ENCODE results near the gene CMTM5.

DNA sequence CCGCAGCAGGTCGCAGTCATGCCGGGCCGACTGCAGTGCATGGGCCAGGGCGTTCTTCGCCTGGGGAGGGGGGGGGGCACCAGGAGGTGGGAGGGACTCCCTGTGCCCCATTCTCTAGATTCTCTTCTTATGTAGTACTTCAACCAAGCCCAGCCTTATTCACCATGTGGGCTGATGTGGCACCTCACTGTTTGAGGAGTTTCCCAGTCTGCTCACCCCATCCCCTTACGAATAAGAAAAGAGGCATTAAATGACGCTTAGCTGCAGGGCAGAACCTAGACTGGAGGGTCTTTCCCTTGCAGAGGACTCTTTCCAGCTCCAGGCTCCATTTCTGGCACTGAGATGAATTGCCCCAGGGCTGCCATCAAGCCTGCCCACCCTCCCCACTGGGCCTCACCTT is 12.2 kb downstream of the CMTM5 start:
- TF ChIP-seq, protein P1, sequence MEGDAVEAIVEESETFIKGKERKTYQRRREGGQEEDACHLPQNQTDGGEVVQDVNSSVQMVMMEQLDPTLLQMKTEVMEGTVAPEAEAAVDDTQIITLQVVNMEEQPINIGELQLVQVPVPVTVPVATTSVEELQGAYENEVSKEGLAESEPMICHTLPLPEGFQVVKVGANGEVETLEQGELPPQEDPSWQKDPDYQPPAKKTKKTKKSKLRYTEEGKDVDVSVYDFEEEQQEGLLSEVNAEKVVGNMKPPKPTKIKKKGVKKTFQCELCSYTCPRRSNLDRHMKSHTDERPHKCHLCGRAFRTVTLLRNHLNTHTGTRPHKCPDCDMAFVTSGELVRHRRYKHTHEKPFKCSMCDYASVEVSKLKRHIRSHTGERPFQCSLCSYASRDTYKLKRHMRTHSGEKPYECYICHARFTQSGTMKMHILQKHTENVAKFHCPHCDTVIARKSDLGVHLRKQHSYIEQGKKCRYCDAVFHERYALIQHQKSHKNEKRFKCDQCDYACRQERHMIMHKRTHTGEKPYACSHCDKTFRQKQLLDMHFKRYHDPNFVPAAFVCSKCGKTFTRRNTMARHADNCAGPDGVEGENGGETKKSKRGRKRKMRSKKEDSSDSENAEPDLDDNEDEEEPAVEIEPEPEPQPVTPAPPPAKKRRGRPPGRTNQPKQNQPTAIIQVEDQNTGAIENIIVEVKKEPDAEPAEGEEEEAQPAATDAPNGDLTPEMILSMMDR (IDR thresholded peaks at IDR 0.05; ENCODE audit: low read depth, low read length) = no peak
- TF ChIP-seq EZH2phosphoT487 (IDR thresholded peaks at IDR 0.05; ENCODE audit: low read depth) = no peak

Data from OCI-LY3 (cell line).